Fibroblast of pulmonary artery (primary cell): ENCODE data around the gene GLS2.

Experiments
- DNase-seq: peaks from one replicate; pipeline ENCODE4 v3.0.0-alpha.2; 2010; ENCODE audit warnings: low read depth
- H3K4me3 ChIP-seq: replicated peaks from 2 replicates; pipeline ENCODE4 v1.5.1; 2011; ENCODE audit warnings: low read depth, mild to moderate bottlenecking, control low read depth, low read length, moderate library complexity
- TF ChIP-seq, protein P1 (sequence below): IDR thresholded peaks from 2 replicates; pipeline ENCODE4 v1.5.1; 2011; ENCODE audit warnings: mild to moderate bottlenecking, control low read depth, low read length, inconsistent platforms; ENCODE audit errors: missing control alignments

Gene GLS2

GRCh38 chr12:56488041-56488955 lies at the start of gene GLS2:
Gene GLS2 (minus strand): TSS chr12:56488161. CDS start chr12:56488118, 43 bp downstream.
- DNase-seq: peak; percentile 79
- TF ChIP-seq, protein P1, sequence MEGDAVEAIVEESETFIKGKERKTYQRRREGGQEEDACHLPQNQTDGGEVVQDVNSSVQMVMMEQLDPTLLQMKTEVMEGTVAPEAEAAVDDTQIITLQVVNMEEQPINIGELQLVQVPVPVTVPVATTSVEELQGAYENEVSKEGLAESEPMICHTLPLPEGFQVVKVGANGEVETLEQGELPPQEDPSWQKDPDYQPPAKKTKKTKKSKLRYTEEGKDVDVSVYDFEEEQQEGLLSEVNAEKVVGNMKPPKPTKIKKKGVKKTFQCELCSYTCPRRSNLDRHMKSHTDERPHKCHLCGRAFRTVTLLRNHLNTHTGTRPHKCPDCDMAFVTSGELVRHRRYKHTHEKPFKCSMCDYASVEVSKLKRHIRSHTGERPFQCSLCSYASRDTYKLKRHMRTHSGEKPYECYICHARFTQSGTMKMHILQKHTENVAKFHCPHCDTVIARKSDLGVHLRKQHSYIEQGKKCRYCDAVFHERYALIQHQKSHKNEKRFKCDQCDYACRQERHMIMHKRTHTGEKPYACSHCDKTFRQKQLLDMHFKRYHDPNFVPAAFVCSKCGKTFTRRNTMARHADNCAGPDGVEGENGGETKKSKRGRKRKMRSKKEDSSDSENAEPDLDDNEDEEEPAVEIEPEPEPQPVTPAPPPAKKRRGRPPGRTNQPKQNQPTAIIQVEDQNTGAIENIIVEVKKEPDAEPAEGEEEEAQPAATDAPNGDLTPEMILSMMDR: no peak
- peak within 1 kb of the TSS; percentile 47 for H3K4me3 ChIP-seq

DNA sequence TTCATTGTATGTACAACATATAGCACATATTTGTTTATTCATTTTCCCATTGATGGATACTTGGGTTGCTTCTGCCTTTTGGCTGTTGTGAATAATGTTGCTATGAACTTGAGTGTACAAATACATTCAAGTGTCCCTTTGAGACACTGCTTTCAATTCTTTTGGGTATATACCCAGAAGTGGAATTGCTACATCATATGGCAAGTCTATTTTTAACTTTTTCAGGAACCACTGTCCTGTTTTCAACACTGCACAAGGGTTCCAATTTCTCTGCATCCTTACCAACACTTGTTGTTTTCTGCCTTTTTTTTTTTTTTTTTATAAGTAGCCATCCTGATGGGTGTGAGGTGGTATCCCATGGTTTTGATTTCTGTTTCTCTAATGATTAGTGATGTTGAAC lies 49.6 kb upstream of the GLS2 start:
- no peak for DNase-seq
- TF ChIP-seq, protein P1: no peak
- no peak overlapping the region for H3K4me3 ChIP-seq

- no peak for DNase-seq
- TF ChIP-seq, protein P1: no peak
- no peak overlapping the region for H3K4me3 ChIP-seq
Measured at GRCh38 chr12:56530390-56531055, 42.6 kb upstream of the GLS2 start.

GRCh38 chr12:56529656-56530055 lies 41.7 kb upstream of the GLS2 start:
- TF ChIP-seq, protein P1: no peak
- DNase-seq: peak; percentile 36
- H3K4me3 ChIP-seq: no peak overlapping the region

DNA sequence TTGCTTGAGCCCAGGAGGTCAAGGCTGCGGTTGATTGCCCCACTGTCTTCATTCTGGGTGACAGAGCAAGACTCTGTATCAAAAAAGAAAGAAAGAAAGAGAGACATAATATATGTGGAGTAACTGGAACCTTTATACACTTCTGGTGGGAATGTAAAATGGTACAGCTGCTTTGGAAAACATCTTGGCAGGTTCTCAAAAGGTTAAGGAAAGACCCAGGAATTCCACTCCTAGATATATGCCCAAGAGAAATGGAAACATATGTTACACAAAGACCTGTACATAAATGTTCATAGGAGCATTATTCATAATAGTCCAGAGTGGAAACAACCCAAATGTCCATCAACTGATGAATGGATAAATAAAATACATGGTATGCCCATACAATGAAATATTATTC lies 40.9 kb upstream of the GLS2 start:
- no peak overlapping the region for H3K4me3 ChIP-seq
- TF ChIP-seq, protein P1: no peak
- peak; percentile 53 for DNase-seq

DNA sequence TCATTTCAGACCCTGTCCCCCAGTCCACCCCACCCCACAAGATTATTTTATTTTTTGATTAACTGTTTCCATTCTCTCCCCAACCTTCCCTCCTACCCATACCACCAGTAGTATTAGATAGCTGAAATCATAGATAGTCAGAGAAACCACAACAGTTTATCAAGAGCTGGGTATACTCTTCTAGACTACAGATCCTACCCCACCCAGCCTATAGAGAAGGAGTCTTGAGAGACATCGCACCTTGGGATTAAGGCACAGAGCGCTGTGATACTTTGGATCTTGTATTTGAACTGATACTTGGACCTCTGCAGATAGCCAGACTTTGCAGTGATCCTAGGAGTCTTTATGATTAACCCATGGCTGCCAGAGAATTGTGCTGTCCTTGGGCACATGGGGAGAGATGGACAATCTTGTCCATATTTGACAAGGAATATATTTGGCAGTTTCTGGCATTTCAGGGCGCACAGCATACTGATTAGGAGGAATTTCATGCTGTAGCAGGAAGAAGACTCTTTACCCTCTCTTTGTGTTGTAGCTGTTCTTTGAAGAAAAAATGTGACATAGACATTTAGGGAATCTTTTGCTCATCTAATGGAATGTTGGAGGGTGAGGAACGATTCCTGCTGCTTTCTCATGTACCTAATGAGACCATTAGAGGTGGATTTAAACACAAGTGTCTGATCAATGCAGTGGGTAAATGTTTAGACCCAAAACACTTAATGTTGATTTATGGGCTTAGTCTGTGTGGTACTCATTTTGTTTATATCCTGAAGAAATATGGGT lies 34.6 kb upstream of the GLS2 start:
- TF ChIP-seq, protein P1: no peak
- peak overlapping the region; percentile 62 for H3K4me3 ChIP-seq
- DNase-seq: peak; percentile 28
